ENCODE data around the gene NBR1.
A peak's percentile ranks its signal among the peaks of the same experiment; 100 is the strongest.
"Not testable (repeated sequence)": the region's sequence is repeated elsewhere in the genome, so short reads cannot be mapped to it uniquely, and the experiment has no call there.

NBR1 gene

DNA sequence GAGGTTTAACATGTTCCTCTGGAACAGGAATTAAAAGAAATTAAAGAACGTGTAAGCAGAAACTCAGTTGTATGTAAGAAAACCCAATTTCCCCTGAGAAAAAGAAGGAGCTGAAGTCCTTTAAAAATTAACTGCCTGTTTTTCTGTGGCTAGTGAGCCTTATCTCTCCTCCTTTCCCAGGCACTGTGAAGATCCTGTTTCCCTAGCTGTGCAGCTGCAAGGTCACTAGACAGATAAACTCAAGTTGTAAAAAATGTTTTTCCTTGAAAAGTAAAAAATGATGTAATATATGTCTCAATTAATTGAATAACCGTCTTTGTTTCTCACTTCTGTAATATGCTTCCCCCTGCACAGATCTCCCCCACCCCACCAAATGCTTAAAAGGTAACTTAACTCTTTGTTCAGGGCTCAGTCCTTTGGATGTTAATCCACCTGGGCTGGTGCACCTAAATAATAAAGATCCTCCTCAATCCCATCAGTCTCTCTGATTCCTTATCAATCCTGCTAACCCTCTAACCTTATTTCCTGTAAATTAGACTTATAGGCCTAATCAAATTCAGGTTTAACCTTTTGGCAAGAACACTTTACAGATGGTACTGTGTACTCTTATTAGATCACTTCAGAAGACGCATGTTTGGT lies 17.7 kb upstream of the NBR1 start:
- not testable (repeated sequence) for DNase-seq (ENCODE audit: low read depth in 2 of 2)

GRCh38 chr17:43155666-43156065 lies 15.3 kb upstream of the NBR1 start:
- DNase-seq (ENCODE audit: low read depth in 2 of 2): no peak

DNA sequence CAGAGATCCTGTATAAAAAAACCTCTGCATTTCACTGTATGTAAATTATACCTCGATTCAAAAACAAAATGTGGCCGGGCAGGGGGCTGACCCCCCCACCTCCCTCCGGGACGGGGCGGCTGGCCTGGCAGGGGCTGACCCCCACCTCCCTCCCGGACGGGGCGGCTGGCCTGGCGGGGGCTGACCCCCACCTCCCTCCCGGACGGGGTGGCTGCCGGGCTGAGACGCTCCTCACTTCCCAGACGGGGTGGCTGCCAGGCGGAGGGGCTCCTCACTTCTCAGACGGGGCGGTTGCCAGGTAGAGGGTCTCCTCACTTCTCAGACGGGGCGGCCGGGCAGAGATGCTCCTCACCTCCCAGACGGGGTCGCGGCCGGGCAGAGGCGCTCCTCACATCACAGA lies 11.8 kb upstream of the NBR1 start:
- DNase-seq (ENCODE audit: low read depth in 2 of 2): not testable (repeated sequence)

- DNase-seq (ENCODE audit: low read depth in 2 of 2): not testable (repeated sequence)
These were observed 11.1 kb upstream of the NBR1 start for GRCh38 chr17:43159957-43160356.

GRCh38 chr17:43165971-43166370 lies 5.0 kb upstream of the NBR1 start:
- DNase-seq (ENCODE audit: low read depth in 2 of 2): not testable (repeated sequence)

GRCh38 chr17:43169561-43170139 lies 1.4 kb upstream of the NBR1 start:
- peak; percentile 4 to 8 for DNase-seq (ENCODE audit: low read depth in 2 of 2)

DNA sequence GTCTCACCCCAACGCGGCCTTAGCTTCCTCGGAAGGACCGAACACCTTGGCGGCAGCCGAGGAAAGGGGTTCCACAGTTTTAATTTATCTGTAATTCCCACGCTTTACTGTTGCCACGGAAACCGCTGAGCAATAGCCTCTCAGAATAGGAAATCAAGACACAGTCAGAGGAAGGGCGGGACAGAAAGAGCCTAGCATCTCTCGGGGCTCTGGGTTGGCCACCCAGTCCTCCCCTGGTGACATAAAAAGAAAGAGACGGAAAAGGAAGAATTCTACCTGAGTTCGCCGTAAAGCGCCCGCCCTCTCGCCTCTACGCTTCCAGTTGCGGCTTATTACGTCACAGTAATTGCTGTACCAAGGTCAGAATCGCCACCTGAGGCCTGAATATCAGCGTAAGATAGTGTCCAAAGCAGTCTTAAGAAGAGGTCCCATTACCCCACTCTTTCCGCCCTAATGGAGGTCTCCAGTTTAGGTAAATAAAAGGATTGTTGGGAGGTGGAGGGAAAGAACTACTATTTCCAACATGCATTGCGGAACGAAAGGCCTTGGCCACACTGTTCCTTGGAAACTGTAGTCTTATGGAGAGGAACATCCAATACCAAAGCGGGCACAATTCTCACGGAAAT lies 761 bp upstream of the NBR1 start:
- peak; percentile 70 to 84 for DNase-seq (ENCODE audit: low read depth in 2 of 2)

GRCh38 chr17:43171586-43172487 lies 823 bp downstream of the NBR1 start:
- peak in 1 of 2 donors; percentile 6 for DNase-seq (ENCODE audit: low read depth in 2 of 2)

- DNase-seq (ENCODE audit: low read depth in 2 of 2): no peak
These were observed 4.5 kb downstream of the NBR1 start for GRCh38 chr17:43175213-43176118.

DNA sequence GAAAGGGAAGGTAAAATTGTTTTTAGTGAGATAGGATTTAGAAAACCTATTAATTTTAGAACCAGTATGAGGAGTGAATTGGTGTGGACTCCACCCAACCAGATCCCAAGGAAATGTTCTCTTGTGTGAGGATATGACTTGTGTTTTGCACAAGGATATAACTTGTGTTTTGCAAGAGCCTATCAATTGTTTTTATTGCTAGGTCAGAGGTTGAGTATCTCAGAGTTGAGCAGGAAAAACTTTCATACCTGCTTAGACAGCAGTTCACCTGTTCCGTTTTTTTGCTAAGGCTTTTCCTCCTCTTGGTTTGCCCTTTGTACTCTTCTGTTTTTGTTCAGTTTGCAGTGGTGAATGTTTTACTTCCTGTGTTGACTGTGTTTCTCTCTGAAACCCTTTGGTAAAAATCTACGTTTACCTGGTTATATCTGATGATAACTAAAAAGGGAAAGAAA lies 5.1 kb downstream of the NBR1 start:
- no peak for DNase-seq (ENCODE audit: low read depth in 2 of 2)

DNA sequence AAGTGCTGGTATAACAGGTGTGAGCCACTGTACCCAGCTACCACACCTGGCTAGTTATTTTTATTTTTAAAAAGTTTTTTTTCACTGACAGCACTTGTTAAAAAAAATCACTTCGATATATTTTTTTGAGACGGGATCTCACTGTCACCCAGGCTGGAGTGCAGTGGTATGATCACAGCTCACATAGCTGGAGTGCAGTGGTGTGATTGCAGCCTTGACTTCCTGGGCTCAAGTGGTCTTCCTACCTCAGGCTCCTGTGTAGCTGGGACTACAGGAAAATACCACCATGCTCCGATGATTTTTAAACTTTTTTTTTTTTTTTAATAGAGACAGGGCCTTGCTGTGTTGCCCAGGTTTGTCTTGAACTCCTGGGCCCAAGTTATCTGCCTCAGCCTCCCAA lies 12.9 kb downstream of the NBR1 start:
- DNase-seq (ENCODE audit: low read depth in 2 of 2): no peak

- DNase-seq (ENCODE audit: low read depth in 2 of 2): not testable (repeated sequence)
These were observed 15.6 kb downstream of the NBR1 start for GRCh38 chr17:43186656-43187055.

DNA sequence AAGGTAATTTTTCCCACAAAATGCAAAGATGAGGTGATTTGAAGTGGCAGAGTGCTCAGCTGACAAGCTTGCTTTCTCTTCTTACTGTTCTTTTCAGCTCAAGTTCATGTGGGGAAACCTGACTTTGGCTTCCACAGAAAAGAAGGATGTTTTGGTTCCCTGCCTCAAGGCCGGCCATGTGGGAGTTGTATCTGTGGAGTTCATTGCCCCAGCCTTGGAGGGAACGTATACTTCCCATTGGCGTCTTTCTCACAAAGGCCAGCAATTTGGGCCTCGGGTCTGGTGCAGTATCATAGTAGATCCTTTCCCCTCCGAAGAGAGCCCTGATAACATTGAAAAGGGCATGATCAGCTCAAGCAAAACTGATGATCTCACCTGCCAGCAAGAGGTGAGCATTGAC lies 22.2 kb downstream of the NBR1 start:
- DNase-seq (ENCODE audit: low read depth in 2 of 2): no peak

- DNase-seq (ENCODE audit: low read depth in 2 of 2): no peak
These were observed 28.6 kb downstream of the NBR1 start for GRCh38 chr17:43199633-43200032.

- DNase-seq (ENCODE audit: low read depth in 2 of 2): no peak
These were observed 29.1 kb downstream of the NBR1 start for GRCh38 chr17:43200127-43200526.

- DNase-seq (ENCODE audit: low read depth in 2 of 2): not testable (repeated sequence)
These were observed 32.0 kb downstream of the NBR1 start for GRCh38 chr17:43203013-43203412.

GRCh38 chr17:43210576-43210975 lies 39.6 kb downstream of the NBR1 start:
- DNase-seq (ENCODE audit: low read depth in 2 of 2): no peak

- no peak for DNase-seq (ENCODE audit: low read depth in 2 of 2)
These were observed 40.1 kb downstream of the NBR1 start for GRCh38 chr17:43211123-43211479.

DNA sequence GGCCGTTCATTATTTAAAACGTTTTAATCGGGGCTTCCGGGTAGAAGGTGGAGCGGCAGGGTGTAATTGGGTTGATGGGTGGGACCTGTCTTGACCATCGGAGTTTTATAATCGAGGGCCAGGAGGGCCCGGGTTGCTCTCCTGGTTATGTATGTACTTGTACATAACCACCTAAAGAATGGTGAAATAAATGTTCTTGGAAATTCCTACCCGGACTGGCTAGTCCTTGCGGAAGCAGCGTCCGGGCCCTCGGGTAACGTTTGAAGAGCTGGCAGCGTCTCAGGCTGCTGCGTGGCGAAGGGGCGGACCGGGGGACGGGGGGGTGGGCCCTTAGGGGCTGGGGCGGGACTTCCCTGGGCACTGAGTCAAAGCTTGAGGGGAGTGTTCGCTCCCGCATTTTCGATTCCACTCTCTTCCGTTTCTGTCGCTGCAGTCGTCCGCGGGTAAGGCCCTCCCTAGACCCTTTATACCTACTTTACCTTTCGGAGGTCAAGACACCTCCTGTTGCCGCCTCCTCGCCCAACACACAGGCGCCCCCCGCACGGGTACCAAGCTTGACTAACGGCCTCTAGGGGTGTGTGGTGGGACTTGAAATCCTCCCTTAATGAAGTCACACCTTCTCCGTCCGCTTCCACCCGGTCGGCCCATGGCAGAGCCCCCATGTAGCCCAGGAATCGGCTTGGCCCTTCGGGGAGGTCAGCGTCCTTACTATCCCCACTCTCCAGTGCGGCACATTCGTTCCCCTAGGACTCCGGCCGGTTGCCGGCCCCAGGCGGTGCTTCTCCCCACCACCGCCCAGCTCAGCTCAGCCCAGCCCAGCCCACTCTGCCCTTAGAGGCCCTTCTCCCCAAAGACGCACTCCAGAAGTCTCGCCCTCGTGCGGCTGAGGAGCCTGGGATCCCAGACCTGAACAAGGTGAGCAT lies 40.7 kb downstream of the NBR1 start, which contains the start of gene TMEM106A:
Gene TMEM106A (plus strand): TSS at position 396 of the 923 bp plus-strand sequence. CDS start 1,167 bp downstream, outside the sequence.
- DNase-seq (ENCODE audit: low read depth in 2 of 2): peak; percentile 60 to 64

All from stimulated activated CD4-positive, alpha-beta T cell treated with anti-CD3 and anti-CD28 coated beads, Interleukin-4, amount 100 ng/mL, for 48 hours (primary cell).